Testis (tissue), 2 donors: ENCODE measurements around the gene PTPN12.

Experiments
- POLR2A ChIP-seq: fragments of 450-650 bp; IDR thresholded peaks from one replicate; pipeline ENCODE4 v1.6.1; 2017; ENCODE audit warnings: antibody characterized with exemption, mild to moderate bottlenecking, moderate library complexity
- TF ChIP-seq, protein P1 (sequence below), 3 experiments: fragments of 450-650 bp in 2 of 3; fragments of 200-600 bp in 1 of 3; sonication (generic) in 1 of 3; IDR thresholded peaks; one replicate each; pipeline ENCODE4 v1.5.1; 2016 to 2019; ENCODE audit warnings: antibody characterized with exemption in 3 of 3, mild to moderate bottlenecking in 2 of 3, moderate library complexity in 1 of 3

DNA sequence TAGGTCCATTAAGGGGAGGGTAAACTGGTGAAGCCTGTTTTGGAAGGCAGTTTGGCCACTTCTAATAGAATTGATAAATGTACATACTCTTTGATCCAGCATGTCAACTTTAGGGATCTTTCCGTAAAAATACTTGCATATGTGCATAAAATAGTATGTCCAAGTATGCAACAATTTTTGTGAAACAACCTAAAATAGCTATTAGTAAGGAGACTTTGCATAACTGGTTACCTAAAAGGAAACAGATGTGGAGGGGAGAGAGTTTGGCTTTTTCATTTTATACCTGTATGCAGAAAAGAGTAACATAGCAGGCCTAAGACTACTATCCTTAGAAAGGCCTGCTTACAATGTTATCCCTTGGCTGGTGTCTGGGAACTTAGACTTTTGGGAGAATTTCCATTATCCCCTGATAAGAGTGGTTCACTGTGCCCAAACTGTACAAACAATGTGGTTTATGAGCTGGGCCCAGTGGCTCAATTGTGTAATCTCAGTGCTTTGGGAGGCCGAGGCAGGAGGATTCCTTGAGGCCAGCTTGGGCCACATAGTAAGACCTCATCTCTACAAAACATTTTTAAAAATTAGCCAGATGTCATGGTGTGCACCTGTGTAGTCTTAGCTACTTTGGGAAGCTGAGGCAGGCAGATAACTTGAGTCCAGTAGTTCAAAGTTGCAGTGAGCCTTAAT is 21.3 kb downstream of the PTPN12 start:
- TF ChIP-seq, protein P1, sequence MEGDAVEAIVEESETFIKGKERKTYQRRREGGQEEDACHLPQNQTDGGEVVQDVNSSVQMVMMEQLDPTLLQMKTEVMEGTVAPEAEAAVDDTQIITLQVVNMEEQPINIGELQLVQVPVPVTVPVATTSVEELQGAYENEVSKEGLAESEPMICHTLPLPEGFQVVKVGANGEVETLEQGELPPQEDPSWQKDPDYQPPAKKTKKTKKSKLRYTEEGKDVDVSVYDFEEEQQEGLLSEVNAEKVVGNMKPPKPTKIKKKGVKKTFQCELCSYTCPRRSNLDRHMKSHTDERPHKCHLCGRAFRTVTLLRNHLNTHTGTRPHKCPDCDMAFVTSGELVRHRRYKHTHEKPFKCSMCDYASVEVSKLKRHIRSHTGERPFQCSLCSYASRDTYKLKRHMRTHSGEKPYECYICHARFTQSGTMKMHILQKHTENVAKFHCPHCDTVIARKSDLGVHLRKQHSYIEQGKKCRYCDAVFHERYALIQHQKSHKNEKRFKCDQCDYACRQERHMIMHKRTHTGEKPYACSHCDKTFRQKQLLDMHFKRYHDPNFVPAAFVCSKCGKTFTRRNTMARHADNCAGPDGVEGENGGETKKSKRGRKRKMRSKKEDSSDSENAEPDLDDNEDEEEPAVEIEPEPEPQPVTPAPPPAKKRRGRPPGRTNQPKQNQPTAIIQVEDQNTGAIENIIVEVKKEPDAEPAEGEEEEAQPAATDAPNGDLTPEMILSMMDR (IDR thresholded peaks at IDR 0.05): no peak
- TF ChIP-seq POLR2A: no peak
